ENCODE results near the gene GNPDA1.
"Not testable (repeated sequence)": the region's sequence is repeated elsewhere in the genome, so short reads cannot be mapped to it uniquely, and the experiment has no call there.

The GNPDA1 gene

GRCh38 chr5:142012792-142013388 lies at the start of gene GNPDA1:
GNPDA1 (minus strand) TSS chr5:142013027; CDS start chr5:142012035, 992 bp downstream.
- in situ Hi-C loops (cut with HindIII; ENCODE audit: low sequenced_read_pairs) = loop anchor here (5.0 to 10.0 kb wide), 2 partner anchors 54 to 532 kb away; no protein-coding TSS in a partner anchor

- in situ Hi-C loops (cut with HindIII; ENCODE audit: low sequenced_read_pairs) = loop anchor here (10.0 kb wide), 1 partner anchor 45 kb away; the partner anchor contains the start of gene NDFIP1
These were observed 46.6 kb upstream of the GNPDA1 start for GRCh38 chr5:142059304-142059940.

GRCh38 chr5:142057697-142058056 lies 44.9 kb upstream of the GNPDA1 start:
- in situ Hi-C loops (cut with HindIII; ENCODE audit: low sequenced_read_pairs) = loop anchor here (10.0 kb wide), 1 partner anchor 47 kb away; the partner anchor contains the start of gene NDFIP1

GRCh38 chr5:142056816-142057696 lies 44.2 kb upstream of the GNPDA1 start:
- in situ Hi-C loops (cut with HindIII; ENCODE audit: low sequenced_read_pairs) = loop anchor here (10.0 kb wide), 1 partner anchor 48 kb away; the partner anchor contains the start of gene NDFIP1

GRCh38 chr5:142055301-142055700 lies 42.5 kb upstream of the GNPDA1 start:
- in situ Hi-C loops (cut with HindIII; ENCODE audit: low sequenced_read_pairs) = loop anchor here (10.0 kb wide), 1 partner anchor 50 kb away; the partner anchor contains the start of gene NDFIP1

GRCh38 chr5:142053426-142054151 lies 40.8 kb upstream of the GNPDA1 start:
- in situ Hi-C loops (cut with HindIII; ENCODE audit: low sequenced_read_pairs) = loop anchor here (10.0 kb wide), 1 partner anchor 51 kb away; the partner anchor contains the start of gene NDFIP1

GRCh38 chr5:142052026-142052425 lies 39.2 kb upstream of the GNPDA1 start:
- in situ Hi-C loops (cut with HindIII; ENCODE audit: low sequenced_read_pairs) = loop anchor here (10.0 kb wide), 1 partner anchor 53 kb away; the partner anchor contains the start of gene NDFIP1

GRCh38 chr5:142048272-142048671 lies 35.4 kb upstream of the GNPDA1 start:
- in situ Hi-C loops (cut with HindIII; ENCODE audit: low sequenced_read_pairs) = no loop called here

- in situ Hi-C loops (cut with HindIII; ENCODE audit: low sequenced_read_pairs) = no loop called here
These were observed 33.4 kb upstream of the GNPDA1 start for GRCh38 chr5:142046191-142046590.

- in situ Hi-C loops (cut with HindIII; ENCODE audit: low sequenced_read_pairs) = not testable (repeated sequence)
These were observed 28.1 kb upstream of the GNPDA1 start for GRCh38 chr5:142040881-142041280.

GRCh38 chr5:142040285-142040684 lies 27.5 kb upstream of the GNPDA1 start:
- in situ Hi-C loops (cut with HindIII; ENCODE audit: low sequenced_read_pairs) = no loop called here

- in situ Hi-C loops (cut with HindIII; ENCODE audit: low sequenced_read_pairs) = no loop called here
These were observed 25.9 kb upstream of the GNPDA1 start for GRCh38 chr5:142038735-142039134.

- in situ Hi-C loops (cut with HindIII; ENCODE audit: low sequenced_read_pairs) = not testable (repeated sequence)
These were observed 24.8 kb upstream of the GNPDA1 start for GRCh38 chr5:142037599-142037998.

GRCh38 chr5:142036918-142037317 lies 24.1 kb upstream of the GNPDA1 start:
- in situ Hi-C loops (cut with HindIII; ENCODE audit: low sequenced_read_pairs) = no loop called here

GRCh38 chr5:142034994-142035393 lies 22.2 kb upstream of the GNPDA1 start:
- in situ Hi-C loops (cut with HindIII; ENCODE audit: low sequenced_read_pairs) = no loop called here

GRCh38 chr5:142033632-142034567 lies 21.1 kb upstream of the GNPDA1 start:
- in situ Hi-C loops (cut with HindIII; ENCODE audit: low sequenced_read_pairs) = not testable (repeated sequence)

GRCh38 chr5:142032747-142033631 lies 20.2 kb upstream of the GNPDA1 start:
- in situ Hi-C loops (cut with HindIII; ENCODE audit: low sequenced_read_pairs) = no loop called here

- in situ Hi-C loops (cut with HindIII; ENCODE audit: low sequenced_read_pairs) = no loop called here
These were observed 19.3 kb upstream of the GNPDA1 start for GRCh38 chr5:142032150-142032549.

Data from endothelial cell of hepatic sinusoid (primary cell).